Measurements from ENCODE around the gene CUL2. TPM values are rescaled to one million over a fixed set of nuclear protein-coding genes. Genes with fewer than 3 reads are reported as not detected.
"Not testable (repeated sequence)": the region's sequence is repeated elsewhere in the genome, so short reads cannot be mapped to it uniquely, and the experiment has no call there.

CUL2 gene
- total and polyA plus RNA-seq, 10 donors, result 7.8 to 37.5 (median 20.5) TPM

- H3K4me3 ChIP-seq, result no peak overlapping the region
- 76 to 95% (median 79%) methylated on average over 1 of the region's 1 CpG for WGBS, 5 donors
- no peak for DNase-seq
- no peaks in the 10 kb centered on the region for H3K36me3 ChIP-seq
- H3K27ac ChIP-seq, result no peak overlapping the region
- no peaks in the 10 kb centered on the region for H3K27me3 ChIP-seq (replicated peaks in 1 of 7)
- intact Hi-C loops (cut with DNase I; ENCODE audit: low total_unique reads), result no loop called here
- TF ChIP-seq POLR2AphosphoS5 (IDR thresholded peaks at IDR 0.05) (no peak), POLR2A (IDR thresholded peaks at IDR 0.05) (no peak), CTCF (IDR thresholded peaks at IDR 0.05 in 8 of 11, conservative IDR thresholded peaks at IDR 0.05 in 3 of 11) (no peak)
- no peaks in the 10 kb centered on the region for H3K9me3 ChIP-seq
- peaks cover 0 to 27% (median 3%) of the 10 kb centered on the region in 6 donors for H3K4me1 ChIP-seq
These were observed 96.4 kb downstream of the CUL2 start for GRCh38 chr10:34993782-34994181.

DNA sequence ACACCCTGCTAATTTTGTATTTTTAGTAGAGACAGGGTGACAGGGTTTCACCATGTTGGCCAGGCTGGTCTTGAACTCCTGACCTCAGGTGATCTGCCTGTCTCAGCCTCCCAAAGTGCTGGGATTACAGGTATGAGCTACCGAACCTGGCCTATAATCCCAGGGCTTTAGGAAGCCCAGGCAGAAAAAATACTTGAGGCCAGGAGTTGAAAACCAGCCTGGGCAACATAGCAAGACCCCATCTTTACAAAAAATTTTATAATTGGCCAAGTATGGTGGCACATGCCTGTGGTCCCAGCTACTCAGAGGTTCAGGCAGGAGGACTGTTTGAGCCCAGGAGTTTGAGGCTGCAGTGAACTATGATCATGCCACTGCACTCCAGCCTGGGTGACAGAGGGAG lies 99.0 kb downstream of the CUL2 start:
- intact Hi-C loops (cut with DNase I; ENCODE audit: low total_unique reads); H3K36me3 ChIP-seq; DNase-seq; H3K4me3 ChIP-seq; H3K27me3 ChIP-seq (replicated peaks in 1 of 7); H3K27ac ChIP-seq: not testable (repeated sequence)
- 83 to 100% (median 93%) methylated on average over 1 of the region's 1 CpG for WGBS, 5 donors
- Histone ChIP-seq H3K4me1 (peaks cover 0 to 16% (median 3%) of the 10 kb centered on the region in 6 donors), H3K9me3 (peaks cover 0 to 10% (median 3%) of the 10 kb centered on the region in 8 donors)

DNA sequence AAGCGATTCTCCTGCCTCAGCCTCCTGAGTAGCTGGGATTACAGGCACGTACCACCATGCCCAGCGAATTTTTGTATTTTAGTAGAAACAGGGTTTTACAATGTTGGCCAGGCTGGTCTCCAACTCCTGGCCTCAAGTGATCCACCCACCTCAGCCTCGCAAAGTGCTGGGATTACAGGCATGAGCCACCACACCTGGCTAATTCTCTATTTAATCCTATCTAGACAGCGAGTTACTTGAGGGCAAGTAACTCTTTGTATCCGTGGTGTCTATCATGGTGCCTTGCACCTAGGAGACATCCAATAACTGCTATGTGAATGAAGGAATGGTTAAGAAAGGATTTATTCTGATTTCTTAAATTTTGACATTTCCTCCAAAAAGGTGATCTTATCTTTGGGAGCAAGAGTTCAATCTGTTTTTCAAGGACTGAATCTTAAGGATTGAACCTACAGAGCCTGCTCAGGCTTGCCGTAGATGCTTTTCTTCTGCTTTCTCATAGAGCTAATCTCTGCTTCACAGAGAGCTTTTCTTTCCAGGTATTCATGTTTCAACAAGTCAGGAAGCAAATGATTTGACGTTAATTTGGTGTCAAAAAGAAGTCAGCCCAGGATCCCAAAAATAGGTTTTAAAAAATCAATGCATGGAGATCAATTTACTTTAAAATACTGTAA lies 101.6 kb downstream of the CUL2 start:
- Histone ChIP-seq H3K4me1 (no peaks in the 10 kb centered on the region), H3K36me3 (no peaks in the 10 kb centered on the region), H3K9me3 (peaks cover 3 to 36% (median 27%) of the 10 kb centered on the region in 8 donors), H3K27me3 (replicated peaks in 1 of 7) (no peaks in the 10 kb centered on the region), H3K27ac (no peak overlapping the region), H3K4me3 (no peak overlapping the region)
- no peak for DNase-seq
- TF ChIP-seq POLR2A (IDR thresholded peaks at IDR 0.05) (no peak), CTCF (IDR thresholded peaks at IDR 0.05 in 8 of 11, conservative IDR thresholded peaks at IDR 0.05 in 3 of 11) (no peak), POLR2AphosphoS5 (IDR thresholded peaks at IDR 0.05) (no peak)
- WGBS, 5 donors, result 87 to 96% (median 91%) methylated on average over 8 of the region's 8 CpGs
- intact Hi-C loops (cut with DNase I; ENCODE audit: low total_unique reads), result no loop called here

- TF ChIP-seq POLR2AphosphoS5 (IDR thresholded peaks at IDR 0.05) (no peak), CTCF (IDR thresholded peaks at IDR 0.05 in 8 of 11, conservative IDR thresholded peaks at IDR 0.05 in 3 of 11) (no peak), POLR2A (IDR thresholded peaks at IDR 0.05) (no peak)
- no peak for DNase-seq
- WGBS, 5 donors, result 55 to 85% (median 80%) methylated on average over 2 of the region's 2 CpGs
These were observed 104.3 kb downstream of the CUL2 start for GRCh38 chr10:34985823-34986222.

More at GRCh38 chr10:34985823-34986222, 104.3 kb downstream of the CUL2 start:
- H3K4me1 ChIP-seq, result no peaks in the 10 kb centered on the region
- intact Hi-C loops (cut with DNase I; ENCODE audit: low total_unique reads), result no loop called here
- peaks cover 3 to 41% (median 27%) of the 10 kb centered on the region in 8 donors for H3K9me3 ChIP-seq
- H3K36me3 ChIP-seq, result no peaks in the 10 kb centered on the region
- no peak overlapping the region for H3K4me3 ChIP-seq
- no peak overlapping the region for H3K27ac ChIP-seq
- no peaks in the 10 kb centered on the region for H3K27me3 ChIP-seq (replicated peaks in 1 of 7)

Data from spleen (tissue), 11 donors.